ENCODE results near the gene GATAD1. TPM values are rescaled to one million over a fixed set of nuclear protein-coding genes. Genes with fewer than 3 reads are reported as not detected.

GATAD1 gene
- total and polyA plus RNA-seq, 2 of the 8 experiments (the other 6 are each of a cell fraction or from before 2014, with no cell fraction given) = 17.1 to 34.7 TPM

DNA sequence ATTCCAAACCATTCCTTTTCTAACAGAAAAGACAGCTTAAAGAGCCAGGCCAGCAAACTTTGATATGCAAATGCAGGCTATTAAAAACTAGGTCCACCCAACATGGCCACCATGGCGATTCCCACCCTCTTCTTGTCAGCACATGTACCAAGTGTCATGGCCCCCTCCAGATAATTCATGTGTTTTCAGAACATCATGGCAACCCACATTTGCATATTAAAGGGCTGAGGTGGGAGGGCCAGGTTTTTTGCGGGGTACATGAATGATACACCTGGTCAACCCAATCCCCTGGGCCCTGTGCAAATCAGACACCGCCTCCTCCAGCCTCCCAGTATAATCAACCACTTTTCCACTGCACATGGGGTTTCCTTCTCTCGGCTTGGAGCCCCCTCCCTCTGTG is 31.4 kb downstream of the GATAD1 start:
- H3K79me1 ChIP-seq (ENCODE audit: low read depth, low read length) = no peaks in the 10 kb centered on the region
- no peak overlapping the region for H4K8ac ChIP-seq (ENCODE audit: extremely low read depth, insufficient read depth, low read length)
- no peak overlapping the region for H3K4ac ChIP-seq (replicated peaks; ENCODE audit: insufficient read length, low read depth, low read length)
- H3K9ac ChIP-seq (replicated peaks in 1 of 4; ENCODE audit: extremely low read depth in 1 of 4, low read depth in 3 of 4, low read length in 3 of 4) = no peak overlapping the region
- H3K27me3 ChIP-seq (replicated peaks in 1 of 4; ENCODE audit: control insufficient read depth in 3 of 4, extremely low read depth in 1 of 4, insufficient read depth in 3 of 4, low read length in 3 of 4) = no peaks in the 10 kb centered on the region
- H3K18ac ChIP-seq (ENCODE audit: extremely low read depth, low read length) = no peak overlapping the region; the same call in 1 of the 2 replicates
- H3K23me2 ChIP-seq (ENCODE audit: low read depth, low read length) = no peaks in the 10 kb centered on the region
- no peak overlapping the region for H4K91ac ChIP-seq (replicated peaks; ENCODE audit: insufficient read length, low read length)
- no peak overlapping the region for H2AFZ ChIP-seq (ENCODE audit: low read length)
- ChIA-PET CTCF (ENCODE audit: partially characterized antibody) (interaction anchor here (1.0 to 1.1 kb wide), 2 partner anchors 46 to 299 kb away, joined by 3 read pairs; partner anchors contain the start of gene LRRD1), POLR2A (ENCODE audit: partially characterized antibody) (interaction anchor here (1.4 kb wide), 1 partner anchor 11 kb away, joined by 4 read pairs; no protein-coding TSS in a partner anchor)
- no peak overlapping the region for H2AK5ac ChIP-seq (ENCODE audit: low read depth, low read length)
- no peak overlapping the region for H3K27ac ChIP-seq (ENCODE audit: low read depth, low read length)
- no peaks in the 10 kb centered on the region for H3K36me3 ChIP-seq (ENCODE audit: control insufficient read depth in 2 of 4, insufficient read depth in 4 of 4, low read length in 3 of 4)
- no peak for FAIRE-seq
- no peaks in the 10 kb centered on the region for H3K79me2 ChIP-seq (ENCODE audit: control insufficient read depth in 1 of 2, insufficient read depth in 2 of 2, low read length in 2 of 2)
- H2BK5ac ChIP-seq (ENCODE audit: low read depth, low read length) = no peak overlapping the region
- no peak overlapping the region for H3K23ac ChIP-seq (ENCODE audit: insufficient read length)
- no peaks in the 10 kb centered on the region for H3K9me3 ChIP-seq (ENCODE audit: insufficient read depth in 2 of 2, low read depth in 1 of 2, low read length in 1 of 2)
- 100% methylated on average over 4 of the region's 4 CpGs; no CpG with 5 or more reads in 1 of the 2 experiments for WGBS, 2 experiments (ENCODE audit: extremely low coverage in 1 of 2, insufficient coverage in 1 of 2, insufficient read length in 1 of 2, insufficient replicate concordance in 2 of 2, low coverage in 1 of 2, low lambda C conversion rate in 2 of 2, missing lambda C conversion rate in 1 of 2)
- no peak overlapping the region for H3K4me2 ChIP-seq (ENCODE audit: insufficient read depth in 1 of 2, low read depth in 2 of 2, low read length in 2 of 2)
- H3K4me3 ChIP-seq (ENCODE audit: extremely low read depth in 1 of 4, insufficient read depth in 2 of 4, low read depth in 3 of 4, low read length in 4 of 4) = no peak overlapping the region
- no peak overlapping the region for H3K56ac ChIP-seq (replicated peaks; ENCODE audit: insufficient read length, low read depth, low read length)
- no peaks in the 10 kb centered on the region for H4K20me1 ChIP-seq (replicated peaks in 1 of 2; ENCODE audit: control insufficient read depth in 1 of 2, insufficient read depth in 2 of 2, low read length in 2 of 2)
- no peak overlapping the region for H4K5ac ChIP-seq (ENCODE audit: insufficient read length, low read depth, low read length)
- no peak overlapping the region for H3K14ac ChIP-seq (ENCODE audit: insufficient read length)
- H2BK12ac ChIP-seq (ENCODE audit: low read depth, low read length) = no peak overlapping the region
- H3K4me1 ChIP-seq (replicated peaks in 1 of 4; ENCODE audit: control insufficient read depth in 3 of 4, insufficient read depth in 4 of 4, low read length in 3 of 4) = peaks cover 0 to 4% (median 0%) of the 10 kb centered on the region in 4 experiments; a peak in 1 of 7 replicates
- no peak overlapping the region for H2BK20ac ChIP-seq (ENCODE audit: low read length)
- no peak overlapping the region for H2BK120ac ChIP-seq (replicated peaks; ENCODE audit: low read depth, low read length)
- no peak for DNase-seq (ENCODE audit: low read depth in 1 of 2, low spot score in 2 of 2)
- H2BK15ac ChIP-seq (ENCODE audit: low read length) = no peak overlapping the region
- no peak for TF ChIP-seq YY1 (IDR thresholded peaks at IDR 0.05; ENCODE audit: low read depth, low read length)
- TF ChIP-seq, protein P1, sequence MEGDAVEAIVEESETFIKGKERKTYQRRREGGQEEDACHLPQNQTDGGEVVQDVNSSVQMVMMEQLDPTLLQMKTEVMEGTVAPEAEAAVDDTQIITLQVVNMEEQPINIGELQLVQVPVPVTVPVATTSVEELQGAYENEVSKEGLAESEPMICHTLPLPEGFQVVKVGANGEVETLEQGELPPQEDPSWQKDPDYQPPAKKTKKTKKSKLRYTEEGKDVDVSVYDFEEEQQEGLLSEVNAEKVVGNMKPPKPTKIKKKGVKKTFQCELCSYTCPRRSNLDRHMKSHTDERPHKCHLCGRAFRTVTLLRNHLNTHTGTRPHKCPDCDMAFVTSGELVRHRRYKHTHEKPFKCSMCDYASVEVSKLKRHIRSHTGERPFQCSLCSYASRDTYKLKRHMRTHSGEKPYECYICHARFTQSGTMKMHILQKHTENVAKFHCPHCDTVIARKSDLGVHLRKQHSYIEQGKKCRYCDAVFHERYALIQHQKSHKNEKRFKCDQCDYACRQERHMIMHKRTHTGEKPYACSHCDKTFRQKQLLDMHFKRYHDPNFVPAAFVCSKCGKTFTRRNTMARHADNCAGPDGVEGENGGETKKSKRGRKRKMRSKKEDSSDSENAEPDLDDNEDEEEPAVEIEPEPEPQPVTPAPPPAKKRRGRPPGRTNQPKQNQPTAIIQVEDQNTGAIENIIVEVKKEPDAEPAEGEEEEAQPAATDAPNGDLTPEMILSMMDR (IDR thresholded peaks at IDR 0.05; ENCODE audit: control extremely low read depth in 1 of 3, insufficient read depth in 1 of 3, low read depth in 1 of 3, low read length in 3 of 3) = no peak
- TF ChIP-seq SIX5 (IDR thresholded peaks at IDR 0.05; ENCODE audit: low read depth, low read length) = no peak
- no peak for TF ChIP-seq RBBP5 (IDR thresholded peaks at IDR 0.05; ENCODE audit: borderline replicate concordance, low read depth, low read length)
- TF ChIP-seq CREB1 (IDR thresholded peaks at IDR 0.05) = no peak
- TF ChIP-seq POU5F1 (IDR thresholded peaks at IDR 0.05; ENCODE audit: low read depth, low read length) = no peak
- TF ChIP-seq SP2 (IDR thresholded peaks at IDR 0.05; ENCODE audit: low read length) = no peak
- no peak for TF ChIP-seq SP4 (IDR thresholded peaks at IDR 0.05; ENCODE audit: low read length)
